Psoas muscle (tissue), 8 donors: Measurements from ENCODE around the gene ERN1. TPM values are rescaled to one million over a fixed set of nuclear protein-coding genes. Genes with fewer than 3 reads are reported as not detected.

Experiments
- ATAC-seq, 4 donors: fragments of 200-7000 bp; cut with Tn5 transposase; one replicate each; pipeline ENCODE4 v1.9.1; 2020; ENCODE audit warnings: moderate library complexity in 3 of 4, mild to moderate bottlenecking in 2 of 4
- DNase-seq, 2 donors: peaks; one replicate each; pipeline ENCODE4 v3.0.0-alpha.2; 2020
- H3K27ac ChIP-seq: fragments of 200-600 bp; one replicate; pipeline ENCODE4 v1.8.0; 2022
- H3K27me3 ChIP-seq, 3 donors: fragments of 200-600 bp in 1 of 3; one replicate each; pipeline versions ENCODE4 v1.6.1 to v1.8.0; 2013 to 2022; ENCODE audit warnings: low read length in 2 of 3, mild to moderate bottlenecking in 2 of 3, moderate library complexity in 1 of 3; ENCODE audit not compliant: insufficient read depth in 3 of 3
- H3K36me3 ChIP-seq, 2 donors: fragments of 200-600 bp in 1 of 2; one replicate each; pipeline versions ENCODE4 v1.6.1 to v1.8.0; 2013 to 2022; ENCODE audit warnings: low read depth in 1 of 2, mild to moderate bottlenecking in 1 of 2, moderate library complexity in 1 of 2; ENCODE audit not compliant: insufficient read depth in 1 of 2
- H3K4me1 ChIP-seq: fragments of 200-600 bp; one replicate; pipeline ENCODE4 v1.8.0; 2022
- H3K4me3 ChIP-seq: fragments of 200-600 bp; one replicate; pipeline ENCODE4 v1.8.0; 2022; ENCODE audit warnings: mild to moderate bottlenecking
- H3K9me3 ChIP-seq: fragments of 200-600 bp; one replicate; pipeline ENCODE4 v1.8.0; 2022
- WGBS, 3 donors: extraction: QIAGEN DNeasy Blood & Tissue Kit; methylation state at CpG; one replicate each; pipeline versions ENCODE4 v1.1.6 to v1.1.7; 2013; 5-methylcytosine and 5-hydroxymethylcytosine counted together
- intact Hi-C, 2 donors: fragments of 100-400 bp; cut with DNase I; formaldehyde crosslinking; loops; one replicate each; pipeline versions ENCODE4 v1.11.0 to v1.14.2; 2022
- polyA plus RNA-seq, 3 donors: library from polyadenylated mRNA; stranded (reverse); fragments of 200-250 nt; gene quantifications; one replicate each; pipeline ENCODE4 v1.2.3, GENCODE V29; 2013
- total RNA-seq, 4 donors: library from RNA; stranded (reverse); fragmentation: NEBNext Ultra II Directional in 2 of 4; extraction: Animal tissue kit (Norgen Biotek cat#: 25700) in 2 of 4; gene quantifications; one replicate each; pipeline versions ENCODE4 v1.2.1 to v1.2.4, GENCODE V29; 2021 to 2023
- TF ChIP-seq, protein P1 (sequence below): fragments of 200-600 bp; IDR thresholded peaks from one replicate; pipeline ENCODE4 v1.8.0; 2022; ENCODE audit warnings: antibody characterized with exemption
- donor health status: healthy with polysubstance abuse.
- donor health status: DM: no; HTN: no; CAD: no; lungs with moderate emphysema.
- donor health status: Bipolar disorder and iron deficiency.
- donor health status: healthy.
- donor health status: DM: yes; HTN: yes; CAD: no.
- donor health status: DM: no; HTN: no; CAD: no.
- donor health status: DM: no; HTN: no; CAD: no.
- donor health status: DM: yes; HTN: yes; CAD: no.

Gene ERN1
- total and polyA plus RNA-seq, 7 donors, result 2.8 to 16.6 (median 10.6) TPM

DNA sequence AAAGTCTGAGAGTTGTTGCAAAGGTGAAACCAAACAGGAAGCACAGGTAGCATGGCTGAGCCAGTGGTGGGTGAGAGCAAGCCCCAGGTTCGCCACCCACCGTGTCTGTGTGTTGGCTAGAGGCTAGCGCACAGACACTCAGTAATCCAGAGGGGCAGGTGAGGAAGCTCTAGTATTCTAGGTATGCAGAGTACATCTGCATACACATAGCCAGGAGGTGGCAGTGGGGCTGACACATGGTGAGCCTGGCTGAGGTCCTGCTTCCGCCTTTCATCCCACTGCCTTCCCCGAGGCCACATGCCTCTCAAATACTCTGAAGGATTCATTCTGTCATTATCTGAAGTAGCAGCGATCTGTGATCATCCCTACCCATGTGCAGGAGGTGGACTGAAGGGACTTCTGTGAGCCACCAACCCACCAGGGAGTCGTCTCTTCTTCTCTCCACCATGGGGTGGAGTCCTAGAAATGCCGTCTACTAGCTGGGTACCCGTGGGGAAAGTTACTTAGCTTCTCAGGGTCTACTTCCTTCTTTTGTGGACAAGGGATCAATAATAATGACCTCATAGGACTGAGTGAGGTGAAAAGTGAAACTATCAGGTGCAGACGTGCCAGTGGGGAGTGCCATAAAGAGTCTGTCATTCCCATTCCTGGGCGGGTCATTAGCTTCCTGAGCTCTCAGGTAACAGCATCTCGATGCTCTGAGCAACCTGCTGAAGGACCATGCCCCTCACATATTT is 73.5 kb downstream of the ERN1 start:
- no peak overlapping the region for H3K4me3 ChIP-seq
- intact Hi-C loops, result no loop called here
- no peak for DNase-seq
- TF ChIP-seq, protein P1, sequence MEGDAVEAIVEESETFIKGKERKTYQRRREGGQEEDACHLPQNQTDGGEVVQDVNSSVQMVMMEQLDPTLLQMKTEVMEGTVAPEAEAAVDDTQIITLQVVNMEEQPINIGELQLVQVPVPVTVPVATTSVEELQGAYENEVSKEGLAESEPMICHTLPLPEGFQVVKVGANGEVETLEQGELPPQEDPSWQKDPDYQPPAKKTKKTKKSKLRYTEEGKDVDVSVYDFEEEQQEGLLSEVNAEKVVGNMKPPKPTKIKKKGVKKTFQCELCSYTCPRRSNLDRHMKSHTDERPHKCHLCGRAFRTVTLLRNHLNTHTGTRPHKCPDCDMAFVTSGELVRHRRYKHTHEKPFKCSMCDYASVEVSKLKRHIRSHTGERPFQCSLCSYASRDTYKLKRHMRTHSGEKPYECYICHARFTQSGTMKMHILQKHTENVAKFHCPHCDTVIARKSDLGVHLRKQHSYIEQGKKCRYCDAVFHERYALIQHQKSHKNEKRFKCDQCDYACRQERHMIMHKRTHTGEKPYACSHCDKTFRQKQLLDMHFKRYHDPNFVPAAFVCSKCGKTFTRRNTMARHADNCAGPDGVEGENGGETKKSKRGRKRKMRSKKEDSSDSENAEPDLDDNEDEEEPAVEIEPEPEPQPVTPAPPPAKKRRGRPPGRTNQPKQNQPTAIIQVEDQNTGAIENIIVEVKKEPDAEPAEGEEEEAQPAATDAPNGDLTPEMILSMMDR, result no peak
- no peak for ATAC-seq
- 71 to 78% (median 74%) methylated on average over 12 of the region's 12 CpGs for WGBS, 3 donors
- H3K4me1 ChIP-seq, result no peaks in the 10 kb centered on the region
- peaks cover 0 to 98% of the 10 kb centered on the region in 2 donors for H3K36me3 ChIP-seq
- no peaks in the 10 kb centered on the region for H3K27me3 ChIP-seq
- no peaks in the 10 kb centered on the region for H3K9me3 ChIP-seq
- no peak overlapping the region for H3K27ac ChIP-seq

DNA sequence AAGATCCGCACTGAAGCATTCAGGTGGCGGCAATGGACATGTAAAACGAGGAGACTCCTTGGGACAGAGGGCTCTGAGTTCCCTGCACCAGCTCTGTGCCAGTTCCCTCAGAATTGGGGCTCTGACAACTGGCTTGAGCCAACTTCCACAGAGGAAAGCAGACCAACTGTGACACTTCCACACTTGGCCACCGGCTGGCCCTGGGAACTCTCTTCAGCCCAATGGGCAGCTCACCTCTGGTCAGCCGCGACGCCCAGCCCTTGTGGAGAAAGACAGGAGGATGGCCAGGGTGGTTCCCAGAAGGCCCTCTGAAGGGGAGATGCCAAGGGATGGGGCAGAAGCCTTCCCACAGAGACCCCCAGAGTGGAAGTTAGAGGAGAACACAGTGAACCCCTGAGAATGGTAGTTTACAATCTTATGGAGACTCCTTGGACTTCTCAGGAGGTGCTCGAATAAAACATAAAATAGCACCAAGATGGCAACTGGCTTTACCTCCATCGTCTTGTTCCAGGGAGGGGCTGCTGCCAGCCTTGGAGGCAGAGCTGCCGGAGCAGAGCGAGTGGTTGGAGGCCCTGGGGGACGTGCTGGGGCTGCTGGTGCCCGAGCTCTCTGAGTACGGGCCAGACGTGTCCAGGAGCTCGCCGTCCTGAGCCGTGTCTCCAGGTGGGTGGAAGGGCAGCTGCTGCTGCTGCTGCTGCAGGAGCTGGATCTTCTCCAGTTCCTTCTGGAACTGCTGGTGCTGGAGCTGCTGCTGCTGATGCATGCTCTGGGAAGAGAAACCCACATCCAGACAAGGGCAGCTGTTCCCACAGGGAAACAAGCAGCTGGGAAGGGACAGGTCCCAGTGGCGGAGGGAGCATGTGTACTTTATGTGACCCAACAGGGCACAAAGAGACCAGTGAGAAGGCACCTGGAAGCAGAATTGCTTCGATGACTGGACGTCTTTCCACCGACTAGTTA is 74.5 kb downstream of the ERN1 start:
- intact Hi-C loops, result no loop called here
- no peaks in the 10 kb centered on the region for H3K4me1 ChIP-seq
- no peak for ATAC-seq
- no peaks in the 10 kb centered on the region for H3K27me3 ChIP-seq
- no peak overlapping the region for H3K27ac ChIP-seq
- H3K4me3 ChIP-seq, result no peak overlapping the region
- 80 to 93% (median 83%) methylated on average over 22 of the region's 22 CpGs for whole genome bisulfite sequencing, 3 donors
- peaks cover 0 to 98% of the 10 kb centered on the region in 2 donors for H3K36me3 ChIP-seq
- TF ChIP-seq, protein P1, result no peak
- H3K9me3 ChIP-seq, result no peaks in the 10 kb centered on the region
- no peak for DNase-seq

DNA sequence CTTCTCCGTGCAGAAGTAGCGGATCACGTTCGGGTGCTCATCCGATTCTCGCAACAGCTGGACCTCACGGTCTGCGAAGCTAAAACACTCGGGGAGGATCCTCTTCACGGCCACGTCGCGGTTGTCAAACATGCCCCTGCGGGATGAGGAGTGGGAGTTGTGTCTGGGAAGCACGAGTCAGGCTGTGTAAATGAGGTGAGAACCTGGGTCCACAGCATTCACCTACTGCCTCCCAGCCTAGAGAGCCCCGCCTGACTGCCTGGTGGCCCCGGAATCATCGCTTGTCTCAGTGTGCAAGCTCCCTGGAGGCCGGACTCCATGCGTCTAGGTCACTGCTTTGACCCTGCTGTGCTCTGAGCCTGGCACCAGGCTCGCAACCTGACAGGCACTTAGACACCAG is 75.6 kb downstream of the ERN1 start:
- Histone ChIP-seq H3K4me1 (no peaks in the 10 kb centered on the region), H3K4me3 (no peak overlapping the region), H3K27me3 (no peaks in the 10 kb centered on the region), H3K27ac (no peak overlapping the region), H3K9me3 (no peaks in the 10 kb centered on the region), H3K36me3 (peaks cover 0 to 98% of the 10 kb centered on the region in 2 donors)
- TF ChIP-seq, protein P1, result no peak
- WGBS, 3 donors, result 89 to 92% (median 91%) methylated on average over 21 of the region's 21 CpGs
- intact Hi-C loops, result no loop called here
- no peak for ATAC-seq
- DNase-seq, result no peak

DNA sequence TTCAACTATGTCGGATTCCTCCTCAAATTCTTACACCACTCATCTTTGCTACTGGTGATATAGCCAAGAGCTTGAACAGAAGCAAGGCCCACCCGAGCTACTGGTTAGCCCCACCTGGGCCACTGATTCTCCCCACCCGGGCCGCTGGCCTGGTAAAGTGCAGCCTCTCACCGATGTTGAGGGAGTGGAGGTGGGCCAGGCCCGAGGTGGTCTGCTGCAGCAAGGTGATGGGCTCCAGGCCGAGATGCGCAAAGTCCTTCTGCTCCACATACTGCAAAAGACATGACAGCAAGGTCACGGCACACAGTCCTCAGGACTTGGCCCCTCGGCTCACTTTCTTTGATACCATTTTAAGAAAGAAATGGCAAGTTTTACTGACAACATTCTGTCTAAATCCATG is 76.8 kb downstream of the ERN1 start:
- ATAC-seq (no peak), DNase-seq (no peak)
- TF ChIP-seq, protein P1, result no peak
- Histone ChIP-seq H3K9me3 (no peaks in the 10 kb centered on the region), H3K27me3 (no peaks in the 10 kb centered on the region), H3K4me1 (no peaks in the 10 kb centered on the region), H3K27ac (no peak overlapping the region), H3K36me3 (peaks cover 0 to 98% of the 10 kb centered on the region in 2 donors), H3K4me3 (no peak overlapping the region)
- 93 to 97% (median 96%) methylated on average over 10 of the region's 10 CpGs for WGBS, 3 donors
- intact Hi-C loops, result no loop called here
